T-cell (primary cell): ENCODE measurements around the gene SLC16A9. TPM values are rescaled to one million over a fixed set of nuclear protein-coding genes. Genes with fewer than 3 reads are reported as not detected.

Experiments used
- ATAC-seq, 4 experiments: fragments of 200-7000 bp in 3 of 4; fragments of 150-1000 bp in 1 of 4; cut with Tn5 transposase; replicated peaks in 1 of 4; 1 replicate in 3 of 4; 2 replicates in 1 of 4; pipeline ENCODE4 v1.10.0; 2021; ENCODE audit warnings: moderate library complexity in 3 of 4, mild to moderate bottlenecking in 2 of 4, moderate number of reproducible peaks in 1 of 4
- CTCF ChIA-PET, 2 donors: fragments of 300-600 bp; sonication (Branson Sonifier 250); formaldehyde crosslinking; loops; one replicate each; lab custom pipeline; 2022; ENCODE audit warnings: antibody characterized with exemption in 2 of 2; lab: Charles Lee
- POLR2A ChIA-PET, 2 donors: fragments of 300-600 bp; sonication (Branson Sonifier 250); formaldehyde crosslinking; loops; one replicate each; lab custom pipeline; 2022; ENCODE audit warnings: antibody characterized with exemption in 2 of 2; lab: Charles Lee
- DNase-seq, 35 experiments: peaks; one replicate each; pipeline versions ENCODE4 v3.0.0 to v3.0.0-alpha.2; 2013 to 2023
- H3K27ac ChIP-seq: one replicate; pipeline ENCODE4 v1.5.1; 2013; ENCODE audit warnings: low read length
- H3K27me3 ChIP-seq, 2 experiments: replicated peaks in 1 of 2; 1 replicate in 1 of 2; 2 replicates in 1 of 2; pipeline versions ENCODE4 v1.6.1 to v1.7.0; 2013; ENCODE audit warnings: low read length in 1 of 2, mixed read lengths in 1 of 2; ENCODE audit not compliant: control insufficient read depth in 2 of 2, insufficient read depth in 2 of 2; ENCODE audit errors: extremely low read depth in 1 of 2
- H3K36me3 ChIP-seq, 2 donors: 1 replicate in 1 of 2; 2 replicates in 1 of 2; pipeline versions ENCODE4 v1.6.1 to v1.7.0; 2013; ENCODE audit warnings: low read length in 1 of 2; ENCODE audit not compliant: control insufficient read depth in 2 of 2, insufficient read depth in 1 of 2; ENCODE audit errors: extremely low read depth in 1 of 2
- H3K4me1 ChIP-seq, 2 experiments: 1 replicate in 1 of 2; 2 replicates in 1 of 2; pipeline versions ENCODE4 v1.6.1 to v1.7.0; 2013; ENCODE audit warnings: low read length in 2 of 2, mixed read lengths in 1 of 2; ENCODE audit not compliant: insufficient read depth in 2 of 2, control insufficient read depth in 1 of 2; ENCODE audit errors: extremely low read depth in 1 of 2
- H3K4me3 ChIP-seq, 2 donors: 1 replicate in 1 of 2; 2 replicates in 1 of 2; pipeline versions ENCODE4 v1.5.1 to v1.7.0; 2013; ENCODE audit warnings: mild to moderate bottlenecking in 2 of 2, low read length in 1 of 2, moderate library complexity in 1 of 2; ENCODE audit not compliant: control insufficient read depth in 1 of 2; ENCODE audit errors: extremely low read depth in 1 of 2
- H3K9me3 ChIP-seq: 2 replicates; pipeline ENCODE4 v1.7.0; 2013
- H3K27ac Mint-ChIP-seq, 2 donors: one replicate each; pipeline ENCODE4 v1.8.0; 2020 to 2021; ENCODE audit warnings: mild to moderate bottlenecking in 2 of 2, mixed read lengths in 2 of 2
- H3K27me3 Mint-ChIP-seq, 2 donors: one replicate each; pipeline ENCODE4 v1.8.0; 2021 to 2022; ENCODE audit warnings: mixed read lengths in 2 of 2
- H3K36me3 Mint-ChIP-seq: one replicate; pipeline ENCODE4 v1.8.0; 2021; ENCODE audit warnings: mixed read lengths
- H3K4me1 Mint-ChIP-seq, 3 donors: one replicate each; pipeline ENCODE4 v1.8.0; 2020 to 2022; ENCODE audit warnings: mixed read lengths in 3 of 3, mild to moderate bottlenecking in 1 of 3
- H3K4me3 Mint-ChIP-seq, 3 donors: one replicate each; pipeline ENCODE4 v1.8.0; 2020 to 2022; ENCODE audit warnings: mild to moderate bottlenecking in 3 of 3, mixed read lengths in 3 of 3, moderate library complexity in 3 of 3
- H3K9me3 Mint-ChIP-seq, 3 donors: one replicate each; pipeline ENCODE4 v1.8.0; 2020 to 2022; ENCODE audit warnings: mixed read lengths in 3 of 3
- WGBS: methylation state at CpG from one replicate; pipeline ENCODE4 v1.1.5; 2013; ENCODE audit warnings: missing lambda C conversion rate; ENCODE audit not compliant: insufficient coverage; 5-methylcytosine and 5-hydroxymethylcytosine counted together
- total RNA-seq, 35 experiments: library from RNA in 6 of 35; stranded (reverse) in 6 of 35; fragments of 120-200 nt in 1 of 35; gene quantifications; one replicate each; pipeline versions ENCODE4 v1.2.1 to v1.2.4 and lab custom pipeline; 2013 to 2026

Gene SLC16A9
- total RNA-seq, 5 donors from 2014 or later (not counting 1 experiment from before 2014, with no cell fraction given) = 0.20 to 0.44 (median 0.20) TPM; not detected in 2

DNA sequence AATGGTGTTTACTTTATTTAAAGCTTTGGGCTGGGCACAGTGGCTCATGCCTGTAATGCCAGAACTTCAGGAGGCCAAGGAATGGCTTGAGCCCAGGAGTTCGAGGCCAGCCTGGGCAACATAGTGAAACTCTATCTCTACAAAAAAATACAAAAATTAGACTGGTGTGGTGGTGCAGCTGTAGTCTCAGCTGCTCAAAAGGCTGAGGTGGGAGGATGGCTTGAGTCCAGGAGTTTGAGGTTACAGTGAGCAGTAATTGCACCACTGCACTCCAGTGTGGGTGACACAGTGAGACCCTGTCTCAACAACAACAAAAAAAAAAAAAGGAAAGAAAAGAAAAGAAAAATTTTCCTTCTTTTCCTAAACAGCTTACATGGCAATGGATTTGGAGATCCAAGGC lies 22.0 kb downstream of the SLC16A9 start:
- ChIA-PET POLR2A (no interaction called here), CTCF (no interaction called here)
- H3K9me3 Mint-ChIP-seq = no peaks in the 10 kb centered on the region
- peaks cover 0 to 7% of the 10 kb centered on the region in 2 experiments for H3K27me3 ChIP-seq
- H3K4me3 Mint-ChIP-seq = no peak overlapping the region
- H3K36me3 Mint-ChIP-seq = no peaks in the 10 kb centered on the region
- no peak overlapping the region for H3K4me3 ChIP-seq
- no peak overlapping the region for H3K27ac ChIP-seq
- no CpG with 5 or more reads among the region's 1 CpG for WGBS
- DNase-seq (no peak), ATAC-seq (no peak)
- H3K36me3 ChIP-seq = no peaks in the 10 kb centered on the region
- H3K4me1 Mint-ChIP-seq = no peaks in the 10 kb centered on the region
- no peak overlapping the region for H3K27ac Mint-ChIP-seq
- peaks cover 3 to 8% of the 10 kb centered on the region in 2 donors for H3K27me3 Mint-ChIP-seq
- no peaks in the 10 kb centered on the region for H3K9me3 ChIP-seq
- H3K4me1 ChIP-seq = no peaks in the 10 kb centered on the region

DNA sequence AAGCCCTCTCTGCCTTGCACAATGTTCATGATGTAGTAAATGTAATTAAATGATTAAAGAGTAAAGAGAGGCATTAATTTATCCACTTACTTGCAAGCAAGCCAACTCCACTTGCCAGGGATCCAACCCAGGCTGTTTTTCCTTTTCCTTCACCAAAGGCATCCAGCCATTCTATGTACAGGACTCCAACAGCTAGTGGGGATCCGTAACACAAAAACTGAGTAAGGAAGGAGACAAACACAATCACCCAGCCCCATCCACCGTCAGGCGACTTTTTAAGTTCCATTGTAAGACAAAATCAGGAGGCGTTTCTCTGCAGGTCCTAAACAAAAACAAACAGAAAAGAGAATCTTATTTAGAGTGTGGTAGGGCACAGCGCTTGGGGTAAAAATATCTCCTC lies 25.6 kb downstream of the SLC16A9 start:
- H3K9me3 ChIP-seq = no peaks in the 10 kb centered on the region
- H3K27me3 ChIP-seq = peaks cover 0 to 7% of the 10 kb centered on the region in 2 experiments
- Mint-ChIP-seq H3K27ac (no peak overlapping the region), H3K4me1 (no peaks in the 10 kb centered on the region), H3K36me3 (no peaks in the 10 kb centered on the region), H3K4me3 (no peak overlapping the region), H3K27me3 (no peaks in the 10 kb centered on the region), H3K9me3 (no peaks in the 10 kb centered on the region)
- POLR2A ChIA-PET = no interaction called here
- no peaks in the 10 kb centered on the region for H3K36me3 ChIP-seq
- no CpG with 5 or more reads among the region's 5 CpGs for WGBS
- no peak for DNase-seq
- H3K27ac ChIP-seq = no peak overlapping the region
- H3K4me3 ChIP-seq = no peak overlapping the region
- ATAC-seq = no peak
- CTCF ChIA-PET = no interaction called here
- no peaks in the 10 kb centered on the region for H3K4me1 ChIP-seq

DNA sequence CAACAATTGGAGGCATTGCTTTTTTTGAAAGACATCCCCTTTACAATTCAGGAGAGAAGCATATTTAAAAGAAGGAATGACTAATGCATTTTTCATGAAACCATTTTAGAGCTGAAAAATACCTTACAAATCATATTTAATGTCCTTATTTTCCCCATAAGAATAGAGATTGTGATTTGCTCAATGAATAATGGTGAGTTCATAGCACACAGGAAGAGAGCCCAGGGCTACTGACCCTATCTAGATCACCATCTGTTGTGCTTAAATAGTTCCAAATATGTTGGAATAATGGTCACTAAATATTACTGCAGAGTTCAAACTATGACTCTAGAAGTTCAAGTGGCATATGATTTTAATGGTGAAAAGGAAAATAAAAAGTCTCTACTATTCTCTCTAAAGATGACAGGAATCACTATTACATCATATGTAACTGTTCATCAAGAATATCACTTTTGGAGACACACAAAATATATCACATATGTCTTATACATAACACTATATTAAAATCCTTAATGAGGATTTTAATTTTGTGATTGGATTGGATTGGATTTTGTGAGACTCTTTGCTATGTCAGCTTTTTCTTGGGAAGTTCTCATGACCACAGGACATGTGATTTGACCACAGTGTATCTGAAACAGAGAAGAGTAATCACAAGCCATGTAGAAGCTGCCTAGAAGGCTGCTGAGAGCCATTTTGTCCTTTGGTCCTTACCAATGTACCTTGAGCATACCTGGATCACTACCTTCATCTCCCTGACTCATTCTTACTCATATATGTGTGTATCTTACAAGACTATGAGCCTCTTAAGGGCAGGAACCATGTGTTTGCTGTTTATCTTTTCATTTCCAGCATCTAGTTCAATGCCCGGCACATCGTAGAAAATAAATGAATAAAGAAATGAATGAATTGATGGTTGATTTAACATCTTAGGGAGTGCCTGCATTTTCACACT lies 26.4 kb downstream of the SLC16A9 start:
- CTCF ChIA-PET = no interaction called here
- Mint-ChIP-seq H3K9me3 (no peaks in the 10 kb centered on the region), H3K4me3 (no peak overlapping the region), H3K4me1 (no peaks in the 10 kb centered on the region), H3K36me3 (no peaks in the 10 kb centered on the region), H3K27ac (no peak overlapping the region), H3K27me3 (no peaks in the 10 kb centered on the region)
- no peak for ATAC-seq
- H3K4me3 ChIP-seq = no peak overlapping the region
- H3K36me3 ChIP-seq = no peaks in the 10 kb centered on the region
- no CpG with 5 or more reads among the region's 2 CpGs for WGBS
- no peak overlapping the region for H3K27ac ChIP-seq
- no peaks in the 10 kb centered on the region for H3K4me1 ChIP-seq
- no peak for DNase-seq
- H3K9me3 ChIP-seq = no peaks in the 10 kb centered on the region
- POLR2A ChIA-PET = no interaction called here
- H3K27me3 ChIP-seq = peaks cover 0 to 7% of the 10 kb centered on the region in 2 experiments

DNA sequence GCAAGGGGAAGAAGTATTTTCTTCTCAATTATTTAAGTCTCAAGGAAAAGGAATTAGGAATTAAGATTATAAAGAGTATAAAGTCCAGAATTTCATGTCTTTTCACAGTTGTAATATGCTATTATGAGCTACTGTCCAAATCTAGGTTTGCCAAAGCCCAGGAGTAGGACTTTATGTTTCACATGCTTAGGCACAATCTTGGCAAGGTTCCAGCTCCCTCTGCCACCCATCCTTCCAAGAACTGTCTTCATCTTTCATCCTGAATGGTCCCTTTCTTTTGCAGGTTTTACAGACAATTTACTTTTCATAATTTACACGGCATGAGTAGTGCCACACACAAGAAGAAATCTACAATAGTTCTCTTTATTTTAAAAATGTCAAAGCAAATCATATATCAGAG lies 29.5 kb downstream of the SLC16A9 start:
- ChIA-PET POLR2A (no interaction called here), CTCF (no interaction called here)
- Mint-ChIP-seq H3K27ac (no peak overlapping the region), H3K4me1 (no peaks in the 10 kb centered on the region), H3K4me3 (no peak overlapping the region), H3K27me3 (no peaks in the 10 kb centered on the region), H3K9me3 (no peaks in the 10 kb centered on the region), H3K36me3 (no peaks in the 10 kb centered on the region)
- peaks cover 0 to 3% of the 10 kb centered on the region in 2 experiments for H3K27me3 ChIP-seq
- H3K27ac ChIP-seq = no peak overlapping the region
- DNase-seq (no peak), ATAC-seq (no peak)
- H3K4me3 ChIP-seq = no peak overlapping the region
- no peaks in the 10 kb centered on the region for H3K36me3 ChIP-seq
- WGBS = no CpG with 5 or more reads among the region's 1 CpG
- H3K9me3 ChIP-seq = no peaks in the 10 kb centered on the region
- no peaks in the 10 kb centered on the region for H3K4me1 ChIP-seq

DNA sequence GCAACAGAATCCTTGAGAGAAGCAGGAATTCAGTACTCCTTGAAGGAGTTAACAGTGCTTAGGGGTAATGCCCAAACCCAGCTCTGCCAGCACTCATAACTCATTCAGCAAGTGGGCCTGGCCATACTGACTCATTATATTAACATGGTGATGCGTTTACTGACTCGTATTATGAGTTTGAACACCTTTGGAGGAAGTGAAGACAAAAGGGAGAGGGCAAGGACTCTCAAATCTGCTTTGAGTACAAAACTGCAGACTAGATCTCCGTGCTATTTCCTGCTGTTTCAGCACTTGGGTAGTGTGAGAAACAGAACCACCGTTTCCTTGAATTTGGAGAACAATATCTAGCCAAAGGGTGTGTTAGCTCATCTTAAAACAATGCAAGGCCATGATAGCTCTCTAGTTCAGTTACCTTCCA lies 30.8 kb downstream of the SLC16A9 start:
- Mint-ChIP-seq H3K36me3 (no peaks in the 10 kb centered on the region), H3K27ac (no peak overlapping the region), H3K27me3 (no peaks in the 10 kb centered on the region), H3K9me3 (no peaks in the 10 kb centered on the region), H3K4me3 (no peak overlapping the region), H3K4me1 (no peaks in the 10 kb centered on the region)
- Histone ChIP-seq H3K36me3 (no peaks in the 10 kb centered on the region), H3K4me1 (no peaks in the 10 kb centered on the region), H3K4me3 (no peak overlapping the region), H3K27ac (no peak overlapping the region), H3K27me3 (no peaks in the 10 kb centered on the region), H3K9me3 (no peaks in the 10 kb centered on the region)
- ChIA-PET POLR2A (no interaction called here), CTCF (interaction anchor here in 1 of 2 donors (1.1 kb wide), 1 partner anchor 9 kb away, joined by 4 read pairs; no protein-coding TSS in a partner anchor)
- WGBS = 47% methylated on average over 4 of the region's 4 CpGs
- no peak for ATAC-seq
- DNase-seq = no peak

DNA sequence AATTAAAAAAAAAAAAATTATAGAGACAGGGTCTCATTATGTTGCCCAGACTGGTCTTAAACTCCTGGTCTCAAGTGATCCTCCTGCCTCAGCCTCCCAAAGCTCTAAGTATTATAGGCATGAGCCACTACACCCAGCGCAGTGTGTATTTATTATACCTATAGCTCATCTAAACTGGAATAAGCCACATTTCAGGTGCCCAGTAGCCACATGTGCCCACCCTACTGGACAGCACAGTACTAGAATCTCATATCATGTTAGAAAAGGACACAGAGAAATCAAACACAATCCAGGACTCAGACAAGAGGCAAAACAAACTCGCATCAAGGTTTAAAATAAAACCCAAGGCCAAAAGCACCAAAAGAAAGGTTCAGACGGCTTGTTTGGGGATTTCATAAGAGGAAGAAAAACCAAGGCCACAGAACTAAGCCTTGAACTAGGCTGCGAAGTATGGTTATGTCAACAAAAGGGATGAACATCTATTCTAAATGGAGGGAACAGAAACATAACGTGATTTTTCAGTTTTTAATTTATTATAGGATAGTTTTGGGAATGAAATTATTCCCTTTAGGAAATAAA lies 32.3 kb downstream of the SLC16A9 start:
- no peak overlapping the region for H3K27ac Mint-ChIP-seq
- POLR2A ChIA-PET = interaction anchor here in 1 of 2 donors (0.6 kb wide), 1 partner anchor 52 kb away, joined by 5 read pairs; no protein-coding TSS in a partner anchor
- no peaks in the 10 kb centered on the region for H3K9me3 ChIP-seq
- CTCF ChIA-PET = no interaction called here
- no peaks in the 10 kb centered on the region for H3K4me1 Mint-ChIP-seq
- ATAC-seq (no peak), DNase-seq (no peak)
- H3K9me3 Mint-ChIP-seq = no peaks in the 10 kb centered on the region
- no CpG with 5 or more reads among the region's 5 CpGs for WGBS
- H3K27ac ChIP-seq = no peak overlapping the region
- H3K4me3 Mint-ChIP-seq = no peak overlapping the region
- H3K27me3 Mint-ChIP-seq = no peaks in the 10 kb centered on the region
- no peaks in the 10 kb centered on the region for H3K36me3 ChIP-seq
- no peaks in the 10 kb centered on the region for H3K27me3 ChIP-seq
- H3K36me3 Mint-ChIP-seq = no peaks in the 10 kb centered on the region
- no peak overlapping the region for H3K4me3 ChIP-seq
- H3K4me1 ChIP-seq = no peaks in the 10 kb centered on the region
